Panc1 (cell line): Measurements from ENCODE around the gene ZNF511.

Source experiments
- POLR2AphosphoS5 ChIP-seq: IDR thresholded peaks from 2 replicates; pipeline ENCODE4 v1.6.1; 2012; ENCODE audit warnings: mild to moderate bottlenecking, low read depth, low read length, moderate library complexity
- SIN3A ChIP-seq: IDR thresholded peaks from 2 replicates; pipeline ENCODE4 v1.6.1; 2012; ENCODE audit warnings: low read depth, mild to moderate bottlenecking, low read length, moderate library complexity, borderline replicate concordance; ENCODE audit not compliant: insufficient read depth
- TCF7L2 ChIP-seq: IDR thresholded peaks from 2 replicates; pipeline ENCODE4 v1.6.1; 2011; ENCODE audit warnings: mild to moderate bottlenecking, low read depth, low read length, inconsistent platforms
- TF ChIP-seq, protein P1 (sequence below): fragments of 450-650 bp; IDR thresholded peaks from 2 replicates; pipeline ENCODE4 v1.5.1; 2017; ENCODE audit warnings: mild to moderate bottlenecking
- TF ChIP-seq, protein P2 (sequence below), 2 experiments: IDR thresholded peaks; 2 replicates each; pipeline ENCODE4 v1.6.1; 2011 to 2012; ENCODE audit warnings: low read depth in 2 of 2, control low read depth in 1 of 2, low read length in 1 of 2, mild to moderate bottlenecking in 1 of 2, moderate library complexity in 1 of 2; ENCODE audit not compliant: insufficient read depth in 1 of 2

DNA sequence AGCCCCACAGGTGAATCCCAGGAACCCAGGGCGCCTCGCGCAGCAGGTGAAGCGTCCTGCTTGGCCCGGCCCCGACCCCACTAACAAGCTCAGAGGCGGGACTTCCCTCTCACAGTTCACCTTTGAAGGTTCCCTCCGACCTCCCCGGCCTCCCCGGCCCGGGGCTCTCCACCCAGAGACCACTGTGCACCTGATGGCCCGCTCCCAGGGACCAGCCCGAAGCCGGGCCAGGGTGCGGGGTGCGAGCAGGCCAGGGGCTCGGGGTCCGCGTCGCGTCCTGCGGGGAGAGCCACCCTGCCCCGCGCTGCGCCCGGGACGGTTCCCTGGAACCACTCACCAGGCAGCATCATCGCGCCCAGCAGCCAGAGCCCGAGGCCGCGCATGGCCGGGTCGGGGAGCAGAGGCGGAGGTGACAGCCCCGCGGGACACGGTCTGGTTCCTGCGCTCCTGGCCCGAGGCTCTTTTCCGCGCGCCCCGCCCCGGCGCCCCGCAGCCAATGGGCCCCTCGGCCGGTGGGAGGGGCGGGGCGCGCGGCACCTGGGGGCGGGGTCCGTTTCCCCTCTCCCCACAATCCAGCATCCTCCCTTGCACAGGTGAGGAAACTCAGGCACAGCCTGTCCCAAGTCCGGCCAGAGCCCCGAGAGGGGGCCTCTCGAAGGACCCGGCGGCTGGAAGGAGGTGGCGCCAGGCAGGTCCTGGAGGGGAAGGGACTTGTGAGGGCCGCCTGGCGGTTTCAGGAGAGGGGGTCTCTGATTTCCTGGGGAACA lies 32.1 kb upstream of the ZNF511 start, which contains the start of gene ADAM8:
- TF ChIP-seq, protein P1, sequence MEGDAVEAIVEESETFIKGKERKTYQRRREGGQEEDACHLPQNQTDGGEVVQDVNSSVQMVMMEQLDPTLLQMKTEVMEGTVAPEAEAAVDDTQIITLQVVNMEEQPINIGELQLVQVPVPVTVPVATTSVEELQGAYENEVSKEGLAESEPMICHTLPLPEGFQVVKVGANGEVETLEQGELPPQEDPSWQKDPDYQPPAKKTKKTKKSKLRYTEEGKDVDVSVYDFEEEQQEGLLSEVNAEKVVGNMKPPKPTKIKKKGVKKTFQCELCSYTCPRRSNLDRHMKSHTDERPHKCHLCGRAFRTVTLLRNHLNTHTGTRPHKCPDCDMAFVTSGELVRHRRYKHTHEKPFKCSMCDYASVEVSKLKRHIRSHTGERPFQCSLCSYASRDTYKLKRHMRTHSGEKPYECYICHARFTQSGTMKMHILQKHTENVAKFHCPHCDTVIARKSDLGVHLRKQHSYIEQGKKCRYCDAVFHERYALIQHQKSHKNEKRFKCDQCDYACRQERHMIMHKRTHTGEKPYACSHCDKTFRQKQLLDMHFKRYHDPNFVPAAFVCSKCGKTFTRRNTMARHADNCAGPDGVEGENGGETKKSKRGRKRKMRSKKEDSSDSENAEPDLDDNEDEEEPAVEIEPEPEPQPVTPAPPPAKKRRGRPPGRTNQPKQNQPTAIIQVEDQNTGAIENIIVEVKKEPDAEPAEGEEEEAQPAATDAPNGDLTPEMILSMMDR, result no peak
- TF ChIP-seq SIN3A (no peak), TCF7L2 (no peak), POLR2AphosphoS5 (no peak)
- TF ChIP-seq, protein P2, sequence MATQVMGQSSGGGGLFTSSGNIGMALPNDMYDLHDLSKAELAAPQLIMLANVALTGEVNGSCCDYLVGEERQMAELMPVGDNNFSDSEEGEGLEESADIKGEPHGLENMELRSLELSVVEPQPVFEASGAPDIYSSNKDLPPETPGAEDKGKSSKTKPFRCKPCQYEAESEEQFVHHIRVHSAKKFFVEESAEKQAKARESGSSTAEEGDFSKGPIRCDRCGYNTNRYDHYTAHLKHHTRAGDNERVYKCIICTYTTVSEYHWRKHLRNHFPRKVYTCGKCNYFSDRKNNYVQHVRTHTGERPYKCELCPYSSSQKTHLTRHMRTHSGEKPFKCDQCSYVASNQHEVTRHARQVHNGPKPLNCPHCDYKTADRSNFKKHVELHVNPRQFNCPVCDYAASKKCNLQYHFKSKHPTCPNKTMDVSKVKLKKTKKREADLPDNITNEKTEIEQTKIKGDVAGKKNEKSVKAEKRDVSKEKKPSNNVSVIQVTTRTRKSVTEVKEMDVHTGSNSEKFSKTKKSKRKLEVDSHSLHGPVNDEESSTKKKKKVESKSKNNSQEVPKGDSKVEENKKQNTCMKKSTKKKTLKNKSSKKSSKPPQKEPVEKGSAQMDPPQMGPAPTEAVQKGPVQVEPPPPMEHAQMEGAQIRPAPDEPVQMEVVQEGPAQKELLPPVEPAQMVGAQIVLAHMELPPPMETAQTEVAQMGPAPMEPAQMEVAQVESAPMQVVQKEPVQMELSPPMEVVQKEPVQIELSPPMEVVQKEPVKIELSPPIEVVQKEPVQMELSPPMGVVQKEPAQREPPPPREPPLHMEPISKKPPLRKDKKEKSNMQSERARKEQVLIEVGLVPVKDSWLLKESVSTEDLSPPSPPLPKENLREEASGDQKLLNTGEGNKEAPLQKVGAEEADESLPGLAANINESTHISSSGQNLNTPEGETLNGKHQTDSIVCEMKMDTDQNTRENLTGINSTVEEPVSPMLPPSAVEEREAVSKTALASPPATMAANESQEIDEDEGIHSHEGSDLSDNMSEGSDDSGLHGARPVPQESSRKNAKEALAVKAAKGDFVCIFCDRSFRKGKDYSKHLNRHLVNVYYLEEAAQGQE (IDR thresholded peaks at IDR 0.05; ENCODE audit: insufficient read depth in 1 of 2, low read depth in 2 of 2, low read length in 1 of 2), result no peak
